Tibial nerve (tissue), 4 donors: Measurements from ENCODE around the gene BTC.

Source experiments
- CTCF ChIP-seq, 5 experiments: fragments of 200-600 bp in 3 of 5; fragments of 450-650 bp in 2 of 5; sonication (generic) in 3 of 5; IDR thresholded peaks; one replicate each; pipeline ENCODE4 v1.5.1; 2016 to 2019; ENCODE audit warnings: antibody characterized with exemption in 5 of 5, mild to moderate bottlenecking in 3 of 5, moderate library complexity in 2 of 5
- EP300 ChIP-seq, 2 donors: sonication (generic); formaldehyde crosslinking; IDR thresholded peaks; one replicate each; pipeline ENCODE4 v1.6.1; 2017; ENCODE audit warnings: antibody characterized with exemption in 2 of 2, mild to moderate bottlenecking in 1 of 2
- POLR2A ChIP-seq, 2 donors: fragments of 450-650 bp; IDR thresholded peaks; one replicate each; pipeline ENCODE4 v1.6.1; 2017; ENCODE audit warnings: antibody characterized with exemption in 2 of 2, mild to moderate bottlenecking in 2 of 2, moderate library complexity in 2 of 2

- TF ChIP-seq POLR2A (IDR thresholded peaks at IDR 0.05): no peak
- no peak for TF ChIP-seq CTCF (IDR thresholded peaks at IDR 0.05)
- no peak for TF ChIP-seq EP300 (IDR thresholded peaks at IDR 0.05)
Observed at GRCh38 chr4:74777531-74777930, 16.8 kb downstream of the BTC start.
